ENCODE measurements around the gene PHLDB2. TPM values are rescaled to one million over a fixed set of nuclear protein-coding genes. Genes with fewer than 3 reads are reported as not detected.

PHLDB2 gene
- total and polyA plus RNA-seq, 2 of the 4 experiments (the other 2 are of a cell fraction), result 10.6 to 28.7 TPM

DNA sequence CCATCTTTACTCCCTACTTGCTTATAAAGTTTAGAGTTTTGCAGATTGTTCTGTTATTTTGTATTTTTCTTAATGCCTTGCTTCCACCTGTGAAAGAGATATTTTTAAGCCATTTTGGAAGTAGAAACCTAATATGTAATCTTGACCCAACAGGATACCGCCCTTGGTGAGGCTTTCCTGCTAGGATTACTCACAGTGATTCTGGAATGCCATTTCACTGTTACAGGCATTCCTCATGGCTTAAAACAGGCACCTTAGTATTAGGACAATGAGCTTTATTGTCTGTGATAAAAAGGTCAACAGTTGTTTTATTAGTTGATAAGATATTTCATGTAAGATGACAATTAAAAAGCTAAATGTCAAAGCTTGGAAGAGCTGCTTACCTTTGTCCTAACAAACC is 58.2 kb downstream of the PHLDB2 start:
- intact Hi-C loops (cut with micrococcal nuclease), result no loop called here

More for the DNA sequence above, 58.2 kb downstream of the PHLDB2 start:
- peaks cover 13% of the 10 kb centered on the region for H3K36me3 ChIP-seq (ENCODE audit: control insufficient read depth, insufficient read depth, low read length)
- no peak overlapping the region for H2AK5ac ChIP-seq (ENCODE audit: low read depth, low read length)
- H3K23ac ChIP-seq (ENCODE audit: low read depth, low read length), result no peak overlapping the region
- H3K9me3 ChIP-seq (ENCODE audit: control insufficient read depth, insufficient read depth, low read length), result no peaks in the 10 kb centered on the region
- no peaks in the 10 kb centered on the region for H3K27me3 ChIP-seq (ENCODE audit: control insufficient read depth, insufficient read depth, low read length)
- in situ Hi-C loops (cut with MboI; ENCODE audit: low sequenced_read_pairs), result no loop called here
- H3K9ac ChIP-seq (ENCODE audit: low read depth, low read length), result no peak overlapping the region
- no peak overlapping the region for H3K18ac ChIP-seq (ENCODE audit: low read depth, low read length)
- no peak overlapping the region for H4K91ac ChIP-seq (ENCODE audit: insufficient read depth, low read depth, low read length)
- H2BK15ac ChIP-seq (ENCODE audit: low read depth, low read length), result no peak overlapping the region
- H4K5ac ChIP-seq (ENCODE audit: low read depth, low read length), result no peak overlapping the region
- H3K79me1 ChIP-seq (ENCODE audit: low read depth in 1 of 2, low read length in 2 of 2), result no peaks in the 10 kb centered on the region; a peak in 1 of 4 replicates
- no CpG with 5 or more reads among the region's 1 CpG for WGBS, 2 experiments (ENCODE audit: extremely low coverage in 2 of 2, insufficient read length in 1 of 2)
- H3K14ac ChIP-seq (replicated peaks; ENCODE audit: low read depth, low read length), result no peak overlapping the region
- no peak overlapping the region for H3K4ac ChIP-seq (ENCODE audit: low read depth, low read length)
- H3K4me1 ChIP-seq (ENCODE audit: control insufficient read depth, insufficient read depth, low read length), result no peaks in the 10 kb centered on the region; the same call in 1 of the 2 replicates
- H3K56ac ChIP-seq (ENCODE audit: extremely low read depth, insufficient read depth, low read length), result no peak overlapping the region
- no peak; the same call in 1 of the 2 replicates for ATAC-seq (ENCODE audit: low read depth)
- H4K8ac ChIP-seq (ENCODE audit: low read depth in 2 of 2, low read length in 2 of 2), result no peak overlapping the region
- H3K9me1 ChIP-seq (ENCODE audit: insufficient read depth, low read length), result no peaks in the 10 kb centered on the region
- H4K20me1 ChIP-seq (ENCODE audit: insufficient read depth, low read length), result no peaks in the 10 kb centered on the region
- H2AK9ac ChIP-seq (replicated peaks; ENCODE audit: low read depth, low read length, poor library complexity), result no peak overlapping the region
- no peak overlapping the region for H2AFZ ChIP-seq (replicated peaks; ENCODE audit: low read length, poor library complexity)
- no peak overlapping the region for H2BK5ac ChIP-seq (ENCODE audit: low read depth, low read length, poor library complexity, severe bottlenecking)
- no peak overlapping the region for H2BK20ac ChIP-seq (ENCODE audit: low read depth, low read length)
- no peak overlapping the region for H3K4me3 ChIP-seq (ENCODE audit: insufficient read depth, low read depth, low read length)
- POLR2A ChIA-PET (ENCODE audit: unreplicated experiment), result no interaction called here
- DNase-seq, result peak; percentile 52
- no peak overlapping the region for H2BK120ac ChIP-seq (ENCODE audit: low read depth, low read length)
- no TSS peak for BruUV-seq (replicated peaks)
- CTCF ChIA-PET, result interaction anchor here (0.7 kb wide), 1 partner anchor 37 kb away, joined by 3 read pairs; no protein-coding TSS in a partner anchor
- no peak overlapping the region for H3K27ac ChIP-seq (ENCODE audit: insufficient read depth, low read length)
- dilution Hi-C loops (cut with HindIII; ENCODE audit: low sequenced_read_pairs, unreplicated experiment), result no loop called here
- no peak overlapping the region for H3K4me2 ChIP-seq (ENCODE audit: low read depth, low read length)
- TF ChIP-seq FOS (IDR thresholded peaks at IDR 0.05; ENCODE audit: low read depth, low read length), result no peak
- TF ChIP-seq SMC3 (IDR thresholded peaks at IDR 0.05; ENCODE audit: low read depth, low read length), result no peak
- TF ChIP-seq BHLHE40 (IDR thresholded peaks at IDR 0.05; ENCODE audit: low read depth, low read length), result no peak
- TF ChIP-seq RCOR1 (IDR thresholded peaks at IDR 0.05; ENCODE audit: insufficient replicate concordance, low read length), result no peak
- no peak for TF ChIP-seq RAD21 (IDR thresholded peaks at IDR 0.05; ENCODE audit: low read length)
- TF ChIP-seq NFE2L2 (IDR thresholded peaks at IDR 0.05; ENCODE audit: low read depth, low read length), result no peak
- TF ChIP-seq MAFK (IDR thresholded peaks at IDR 0.05; ENCODE audit: low read depth, low read length), result no peak
- no peak for TF ChIP-seq POLR2A (IDR thresholded peaks at IDR 0.05; ENCODE audit: low read depth, low read length)
- TF ChIP-seq, protein P1, sequence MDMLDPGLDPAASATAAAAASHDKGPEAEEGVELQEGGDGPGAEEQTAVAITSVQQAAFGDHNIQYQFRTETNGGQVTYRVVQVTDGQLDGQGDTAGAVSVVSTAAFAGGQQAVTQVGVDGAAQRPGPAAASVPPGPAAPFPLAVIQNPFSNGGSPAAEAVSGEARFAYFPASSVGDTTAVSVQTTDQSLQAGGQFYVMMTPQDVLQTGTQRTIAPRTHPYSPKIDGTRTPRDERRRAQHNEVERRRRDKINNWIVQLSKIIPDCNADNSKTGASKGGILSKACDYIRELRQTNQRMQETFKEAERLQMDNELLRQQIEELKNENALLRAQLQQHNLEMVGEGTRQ (IDR thresholded peaks at IDR 0.05; ENCODE audit: low read depth, low read length), result no peak
- TF ChIP-seq MXI1 (IDR thresholded peaks at IDR 0.05; ENCODE audit: borderline replicate concordance, low read depth, low read length), result no peak
- no peak for TF ChIP-seq MAZ (IDR thresholded peaks at IDR 0.05; ENCODE audit: borderline replicate concordance, low read depth, low read length)
- no peak for TF ChIP-seq CEBPB (IDR thresholded peaks at IDR 0.05; ENCODE audit: low read depth, low read length)
- TF ChIP-seq, protein P2, sequence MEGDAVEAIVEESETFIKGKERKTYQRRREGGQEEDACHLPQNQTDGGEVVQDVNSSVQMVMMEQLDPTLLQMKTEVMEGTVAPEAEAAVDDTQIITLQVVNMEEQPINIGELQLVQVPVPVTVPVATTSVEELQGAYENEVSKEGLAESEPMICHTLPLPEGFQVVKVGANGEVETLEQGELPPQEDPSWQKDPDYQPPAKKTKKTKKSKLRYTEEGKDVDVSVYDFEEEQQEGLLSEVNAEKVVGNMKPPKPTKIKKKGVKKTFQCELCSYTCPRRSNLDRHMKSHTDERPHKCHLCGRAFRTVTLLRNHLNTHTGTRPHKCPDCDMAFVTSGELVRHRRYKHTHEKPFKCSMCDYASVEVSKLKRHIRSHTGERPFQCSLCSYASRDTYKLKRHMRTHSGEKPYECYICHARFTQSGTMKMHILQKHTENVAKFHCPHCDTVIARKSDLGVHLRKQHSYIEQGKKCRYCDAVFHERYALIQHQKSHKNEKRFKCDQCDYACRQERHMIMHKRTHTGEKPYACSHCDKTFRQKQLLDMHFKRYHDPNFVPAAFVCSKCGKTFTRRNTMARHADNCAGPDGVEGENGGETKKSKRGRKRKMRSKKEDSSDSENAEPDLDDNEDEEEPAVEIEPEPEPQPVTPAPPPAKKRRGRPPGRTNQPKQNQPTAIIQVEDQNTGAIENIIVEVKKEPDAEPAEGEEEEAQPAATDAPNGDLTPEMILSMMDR (conservative IDR thresholded peaks at IDR 0.05; ENCODE audit: low read depth, low read length), result no peak
- no peak for TF ChIP-seq RFX5 (IDR thresholded peaks at IDR 0.05; ENCODE audit: low read depth, low read length)
- no peak for TF ChIP-seq CHD1 (IDR thresholded peaks at IDR 0.05; ENCODE audit: low read depth, low read length)

Data from IMR-90 (cell line).